HepG2 (cell line): ENCODE measurements around the gene C1D. TPM values are rescaled to one million over a fixed set of nuclear protein-coding genes. Genes with fewer than 3 reads are reported as not detected.

Experiments
- ATAC-seq: fragments of 200-7000 bp; cut with Tn5 transposase; 3 replicates; pipeline ENCODE4 v1.9.1; 2020; ENCODE audit warnings: mild to moderate bottlenecking, moderate library complexity
- BruUV-seq: library from RNA; stranded (reverse); fragments of 400-500 nt; replicated peaks from 2 replicates; lab custom pipeline; 2021; lab: Mats Ljungman, UMichigan
- CTCF ChIA-PET: fragments of 300-600 bp; formaldehyde crosslinking; extraction: SDS; loops from one replicate; lab custom pipeline; 2021; ENCODE audit warnings: low total read pairs, inconsistent platforms, low intra/inter-chr PET ratio; lab: Yijun Ruan, JAX
- POLR2A ChIA-PET: fragments of 350-600 bp; sonication (Branson Sonifier 250); formaldehyde crosslinking; loops from one replicate; lab custom pipeline; 2020; ENCODE audit warnings: antibody characterized with exemption, inconsistent platforms; lab: Yijun Ruan, JAX
- DNase-seq: peaks from one replicate; pipeline ENCODE4 v3.0.0-alpha.2; 2015; ENCODE audit warnings: low spot score
- FAIRE-seq: peaks from 3 replicates; lab custom pipeline; 2011; peaks lifted over from hg19 to GRCh38; lab: Jason Lieb, UNC
- H2AFZ ChIP-seq: one replicate; pipeline ENCODE4 v1.6.1; 2011; ENCODE audit warnings: low read length, inconsistent platforms
- H3K27ac ChIP-seq: fragments of 300-600 bp; 3 replicates; pipeline ENCODE4 v1.8.0; 2011; ENCODE audit warnings: mixed run types, mild to moderate bottlenecking, mixed read lengths, low read length, inconsistent platforms; ENCODE audit not compliant: insufficient read depth; ENCODE audit errors: extremely low read length
- H3K27me3 ChIP-seq, 2 experiments: fragments of 200-600 bp in 1 of 2; 2 replicates in 1 of 2; 3 replicates in 1 of 2; pipeline versions ENCODE4 v1.6.0 to v1.8.0; 2011; ENCODE audit warnings: low read length in 2 of 2, mild to moderate bottlenecking in 2 of 2, moderate library complexity in 2 of 2, inconsistent platforms in 1 of 2; ENCODE audit not compliant: insufficient read depth in 2 of 2, control insufficient read depth in 1 of 2
- H3K36me3 ChIP-seq, 2 experiments: fragments of 200-600 bp in 1 of 2; replicated peaks in 1 of 2; 2 replicates in 1 of 2; 3 replicates in 1 of 2; pipeline versions ENCODE4 v1.5.1 to v1.8.0; 2011; ENCODE audit warnings: low read length in 2 of 2, inconsistent platforms in 1 of 2; ENCODE audit not compliant: insufficient read depth in 2 of 2, control insufficient read depth in 1 of 2
- H3K4me1 ChIP-seq: 2 replicates; pipeline ENCODE4 v1.5.1; 2012; ENCODE audit warnings: low read length, inconsistent platforms; ENCODE audit not compliant: insufficient read depth
- H3K4me2 ChIP-seq: 2 replicates; pipeline ENCODE4 v1.6.0; 2011; ENCODE audit warnings: low read depth, low read length, inconsistent platforms
- H3K4me3 ChIP-seq, 3 experiments: fragments of 200-600 bp in 1 of 3; sonication (generic), shearing (Covaris generic) in 1 of 3; replicated peaks in 1 of 3; 2 replicates each; pipeline ENCODE4 v1.5.1; 2011 to 2016; ENCODE audit warnings: low read length in 3 of 3, inconsistent platforms in 2 of 3, low read depth in 2 of 3, mild to moderate bottlenecking in 2 of 3, control low read depth in 1 of 3, mixed read lengths in 1 of 3; ENCODE audit not compliant: insufficient read depth in 1 of 3
- H3K79me2 ChIP-seq: one replicate; pipeline ENCODE4 v1.6.1; 2011; ENCODE audit warnings: low read length, inconsistent platforms; ENCODE audit not compliant: insufficient read depth
- H3K9ac ChIP-seq: 2 replicates; pipeline ENCODE4 v1.6.0; 2011; ENCODE audit warnings: mild to moderate bottlenecking, low read depth, low read length, inconsistent platforms; ENCODE audit not compliant: insufficient read depth
- H3K9me3 ChIP-seq: 2 replicates; pipeline ENCODE4 v1.5.1; 2012; ENCODE audit warnings: mild to moderate bottlenecking, low read length
- H4K20me1 ChIP-seq: 2 replicates; pipeline ENCODE4 v1.6.0; 2011; ENCODE audit warnings: inconsistent platforms, mild to moderate bottlenecking, low read length, moderate library complexity; ENCODE audit not compliant: insufficient read depth
- GLMP ChIP-seq: sonication (generic); formaldehyde crosslinking; IDR thresholded peaks from 2 replicates; pipeline ENCODE4 v1.9.0; 2021; ENCODE audit warnings: missing genetic modification reagents, mild to moderate bottlenecking, borderline replicate concordance
- MAZ ChIP-seq, 2 experiments: sonication (generic) in 1 of 2; formaldehyde crosslinking in 1 of 2; IDR thresholded peaks; 2 replicates each; pipeline versions ENCODE4 v1.5.0 to v1.6.1; 2012 to 2020; ENCODE audit warnings: low read depth in 2 of 2, mild to moderate bottlenecking in 2 of 2, borderline replicate concordance in 1 of 2, improper control_type of control experiment in 1 of 2, low read length in 1 of 2, missing genetic modification reagents in 1 of 2, moderate library complexity in 1 of 2
- NFATC3 ChIP-seq: sonication (generic); formaldehyde crosslinking; IDR thresholded peaks from 2 replicates; pipeline ENCODE4 v1.5.1; 2020; ENCODE audit warnings: mild to moderate bottlenecking, missing genetic modification reagents
- NFRKB ChIP-seq: fragments of 450-650 bp; IDR thresholded peaks from 2 replicates; pipeline ENCODE4 v1.6.1; 2017
- NR2F1 ChIP-seq, 2 experiments: fragments of 450-650 bp in 1 of 2; formaldehyde crosslinking in 1 of 2; IDR thresholded peaks; 2 replicates each; pipeline versions ENCODE4 v1.5.0 to v1.6.1; 2016 to 2020; ENCODE audit warnings: mild to moderate bottlenecking in 1 of 2, missing compliant biosample characterization in 1 of 2, missing genetic modification reagents in 1 of 2, moderate library complexity in 1 of 2
- PCBP2 ChIP-seq: fragments of 200-400 bp; formaldehyde crosslinking; optimal IDR thresholded peaks from 2 replicates; pipeline ENCODE3; 2018; ENCODE audit warnings: low read length, low read depth; ENCODE audit not compliant: poor library complexity, severe bottlenecking
- PRDM4 ChIP-seq: sonication (generic); formaldehyde crosslinking; IDR thresholded peaks from 2 replicates; pipeline ENCODE4 v1.9.0; 2021; ENCODE audit warnings: missing genetic modification reagents, borderline replicate concordance
- TOPORS ChIP-seq: sonication (generic); formaldehyde crosslinking; IDR thresholded peaks from 2 replicates; pipeline ENCODE4 v1.8.0; 2023; ENCODE audit warnings: mild to moderate bottlenecking, missing genetic modification reagents
- ZNF235 ChIP-seq: sonication (generic); formaldehyde crosslinking; IDR thresholded peaks from 2 replicates; pipeline ENCODE4 v1.8.1; 2023; ENCODE audit warnings: mild to moderate bottlenecking, missing genetic modification reagents, borderline replicate concordance
- ZNF703 ChIP-seq: sonication (generic); formaldehyde crosslinking; IDR thresholded peaks from 2 replicates; pipeline ENCODE4 v1.5.1; 2020; ENCODE audit warnings: missing genetic modification reagents, mild to moderate bottlenecking, moderate library complexity, borderline replicate concordance
- ZSCAN21 ChIP-seq: sonication (generic); formaldehyde crosslinking; IDR thresholded peaks from 2 replicates; pipeline ENCODE4 v1.8.0; 2022; ENCODE audit warnings: mild to moderate bottlenecking, missing genetic modification reagents, moderate library complexity, borderline replicate concordance
- WGBS: methylation state at CpG from one replicate; pipeline ENCODE4 v1.1.6; 2017; ENCODE audit warnings: low lambda C conversion rate; 5-methylcytosine and 5-hydroxymethylcytosine counted together
- in situ Hi-C: cut with HindIII; loops from 2 replicates; pipeline ENCODE4 v1.10.0; 2017; ENCODE audit warnings: low pct_unique_long_range_greater_than_20kb; ENCODE audit not compliant: extremely low pct_ligation_motif_present
- intact Hi-C: fragments of 100-400 bp; cut with micrococcal nuclease; formaldehyde crosslinking; loops from one replicate; pipeline ENCODE4 v1.10.0; 2022; ENCODE audit not compliant: unreplicated experiment
- polyA plus RNA-seq, 8 experiments: library from polyadenylated mRNA; depleted of rRNA in 3 of 8; stranded (reverse) in 7 of 8; unstranded in 1 of 8; fragments of >200 nt; fragmentation: Illumina TruSeq in 4 of 8; extraction: Trizol in 4 of 8; gene quantifications; 2 replicates each; pipeline versions ENCODE4 v1.2.1 to v1.2.3, GENCODE V29; 2011 to 2016; ENCODE audit warnings: low read depth in 4 of 8, missing spikeins in 1 of 8, mixed read lengths in 1 of 8; ENCODE audit not compliant: insufficient read depth in 1 of 8
- total RNA-seq, 5 experiments: library from RNA; depleted of rRNA; stranded (reverse); fragments of >200 nt; fragmentation: Illumina TruSeq; extraction: Trizol; gene quantifications; 2 replicates each; pipeline ENCODE4 v1.2.3, GENCODE V29; 2016; ENCODE audit warnings: low read depth in 1 of 5
- TF ChIP-seq, protein P1 (sequence below): sonication (generic); formaldehyde crosslinking; IDR thresholded peaks from 2 replicates; pipeline ENCODE4 v1.4.0; 2020; ENCODE audit warnings: mild to moderate bottlenecking, low read depth, missing genetic modification reagents
- TF ChIP-seq, protein P2 (sequence below): sonication (generic); formaldehyde crosslinking; IDR thresholded peaks from 2 replicates; pipeline ENCODE4 v1.9.0; 2021; ENCODE audit warnings: missing genetic modification reagents, mild to moderate bottlenecking, borderline replicate concordance

The C1D gene
- total and polyA plus RNA-seq, 2 of the 13 experiments (the other 11 are each of a cell fraction or from before 2014, with no cell fraction given): 38.1 to 43.5 TPM

DNA sequence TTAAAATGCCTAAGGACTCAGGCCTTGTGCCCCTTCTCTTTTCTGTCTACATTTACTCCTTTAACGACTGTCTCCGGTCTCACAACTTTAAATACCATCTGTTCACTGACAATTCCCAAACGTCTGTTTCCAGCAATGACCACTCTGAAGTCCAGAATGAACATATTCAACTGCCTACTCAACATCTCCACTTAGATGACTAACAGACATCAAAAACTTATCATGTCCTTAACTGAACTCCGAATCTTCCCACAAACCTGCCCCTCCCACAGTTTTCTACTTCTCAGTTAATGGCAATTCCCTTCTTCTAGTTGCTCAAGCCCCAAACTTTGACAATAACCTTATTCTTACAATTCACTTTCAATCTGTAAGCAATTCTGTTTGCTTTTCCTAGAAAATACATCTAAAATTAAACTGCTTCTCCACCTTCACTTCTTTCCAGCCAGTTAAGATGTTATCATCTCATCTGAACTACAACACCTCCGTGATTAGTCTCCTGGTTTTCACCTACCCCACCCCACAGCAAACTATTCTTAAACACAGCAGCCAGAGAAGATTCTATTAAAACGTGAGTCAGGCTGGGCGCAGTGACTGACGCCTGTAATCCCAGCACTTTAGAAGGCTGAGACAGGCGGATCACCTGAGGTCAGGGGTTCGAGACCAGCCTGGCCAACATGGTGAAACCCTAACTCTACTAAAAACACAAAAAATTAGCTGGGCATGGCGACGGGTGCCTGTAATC lies 2.8 kb downstream of the C1D start (continued):
- TF ChIP-seq PRDM4 (CRISPR knock-in tag): no peak

DNA sequence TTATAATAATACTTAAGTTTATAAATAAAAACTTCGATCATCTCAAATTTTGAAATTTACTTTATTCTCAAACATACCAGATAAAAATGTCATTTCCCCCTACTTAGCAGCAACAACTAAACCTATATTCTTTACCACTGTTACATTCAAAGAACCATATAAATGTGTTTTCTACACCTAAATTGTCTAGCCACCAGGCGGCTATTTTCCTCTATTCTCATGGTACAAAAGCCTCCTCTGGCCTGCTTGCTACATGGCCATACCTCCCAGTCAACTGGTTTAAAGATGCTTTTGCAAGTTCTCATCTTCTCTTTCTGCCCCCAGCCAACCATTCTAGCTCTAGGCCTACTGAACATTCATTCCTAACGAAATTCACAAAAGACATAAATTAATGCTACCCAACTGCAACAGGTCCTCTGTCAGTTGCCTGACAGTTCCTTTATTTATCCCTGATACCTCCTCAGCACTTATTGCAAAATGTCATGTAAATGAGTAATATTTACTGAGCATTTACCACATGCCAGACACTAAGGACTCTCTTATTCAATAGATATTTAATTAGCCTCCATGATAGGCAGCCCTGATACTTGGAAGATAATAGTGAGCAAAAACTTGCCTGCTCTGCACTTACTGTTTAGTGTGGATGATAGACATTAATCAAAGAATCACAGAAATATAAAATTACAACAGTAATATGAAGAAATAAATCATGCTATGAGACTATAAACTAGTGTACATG lies 5.0 kb downstream of the C1D start:
- CTCF ChIA-PET: no interaction called here
- 96% methylated on average over 3 of the region's 3 CpGs for WGBS
- Histone ChIP-seq H2AFZ (no peak overlapping the region), H3K79me2 (peaks cover 95% of the 10 kb centered on the region), H3K9ac (no peak overlapping the region), H3K27me3 (no peaks in the 10 kb centered on the region; a peak in 1 of 5 replicates), H3K4me2 (no peak overlapping the region), H3K4me3 (no peak overlapping the region), H3K9me3 (no peaks in the 10 kb centered on the region), H4K20me1 (peaks cover 8% of the 10 kb centered on the region; the same call in 1 of the 2 replicates), H3K27ac (no peak overlapping the region), H3K36me3 (no peaks in the 10 kb centered on the region; a peak in 1 of 5 replicates), H3K4me1 (peaks cover 30% of the 10 kb centered on the region)
- BruUV-seq: no TSS peak
- FAIRE-seq (no peak), ATAC-seq (no peak), DNase-seq (no peak)
- in situ Hi-C loops (no loop called here), intact Hi-C loops (no loop called here)
- POLR2A ChIA-PET: no interaction called here
- TF ChIP-seq NR2F1 (CRISPR knock-in tag; IDR thresholded peaks at IDR 0.05) (no peak), NFATC3 (no peak), PCBP2 (no peak), ZNF703 (CRISPR knock-in tag) (no peak), GLMP (CRISPR knock-in tag) (no peak), TOPORS (CRISPR knock-in tag) (no peak), MAZ (IDR thresholded peaks at IDR 0.05; ENCODE audit: borderline replicate concordance, low read depth, low read length) (no peak), MAZ (CRISPR knock-in tag; IDR thresholded peaks at IDR 0.05; ENCODE audit: low read depth) (no peak), ZNF235 (CRISPR knock-in tag) (no peak), ZSCAN21 (CRISPR knock-in tag) (no peak), NFRKB (no peak)
- TF ChIP-seq, protein P1, sequence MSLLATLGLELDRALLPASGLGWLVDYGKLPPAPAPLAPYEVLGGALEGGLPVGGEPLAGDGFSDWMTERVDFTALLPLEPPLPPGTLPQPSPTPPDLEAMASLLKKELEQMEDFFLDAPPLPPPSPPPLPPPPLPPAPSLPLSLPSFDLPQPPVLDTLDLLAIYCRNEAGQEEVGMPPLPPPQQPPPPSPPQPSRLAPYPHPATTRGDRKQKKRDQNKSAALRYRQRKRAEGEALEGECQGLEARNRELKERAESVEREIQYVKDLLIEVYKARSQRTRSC (CRISPR knock-in tag): no peak
- TF ChIP-seq, protein P2, sequence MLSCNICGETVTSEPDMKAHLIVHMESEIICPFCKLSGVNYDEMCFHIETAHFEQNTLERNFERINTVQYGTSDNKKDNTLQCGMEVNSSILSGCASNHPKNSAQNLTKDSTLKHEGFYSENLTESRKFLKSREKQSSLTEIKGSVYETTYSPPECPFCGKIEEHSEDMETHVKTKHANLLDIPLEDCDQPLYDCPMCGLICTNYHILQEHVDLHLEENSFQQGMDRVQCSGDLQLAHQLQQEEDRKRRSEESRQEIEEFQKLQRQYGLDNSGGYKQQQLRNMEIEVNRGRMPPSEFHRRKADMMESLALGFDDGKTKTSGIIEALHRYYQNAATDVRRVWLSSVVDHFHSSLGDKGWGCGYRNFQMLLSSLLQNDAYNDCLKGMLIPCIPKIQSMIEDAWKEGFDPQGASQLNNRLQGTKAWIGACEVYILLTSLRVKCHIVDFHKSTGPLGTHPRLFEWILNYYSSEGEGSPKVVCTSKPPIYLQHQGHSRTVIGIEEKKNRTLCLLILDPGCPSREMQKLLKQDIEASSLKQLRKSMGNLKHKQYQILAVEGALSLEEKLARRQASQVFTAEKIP (CRISPR knock-in tag): no peak
